Lower leg skin (tissue), 4 donors: ENCODE data around the gene IL20RA. TPM values are rescaled to one million over a fixed set of nuclear protein-coding genes. Genes with fewer than 3 reads are reported as not detected.

Source experiments
- DNase-seq, 2 donors: peaks; one replicate each; pipeline ENCODE4 v3.0.0-alpha.2; 2019; ENCODE audit warnings: low spot score in 2 of 2
- H3K4me3 ChIP-seq: fragments of 200-600 bp; sonication (generic); 2 replicates; pipeline ENCODE4 v1.5.1; 2017; ENCODE audit warnings: mild to moderate bottlenecking, low read depth; ENCODE audit not compliant: poor library complexity, severe bottlenecking
- CTCF ChIP-seq, 3 donors: fragments of 450-650 bp; IDR thresholded peaks; one replicate each; pipeline ENCODE4 v1.5.1; 2016; ENCODE audit warnings: antibody characterized with exemption in 3 of 3, mild to moderate bottlenecking in 3 of 3, moderate library complexity in 2 of 3
- POLR2A ChIP-seq, 2 donors: fragments of 450-650 bp; IDR thresholded peaks; one replicate each; pipeline ENCODE4 v1.6.1; 2016 to 2017; ENCODE audit warnings: antibody characterized with exemption in 2 of 2, mild to moderate bottlenecking in 1 of 2, moderate library complexity in 1 of 2
- WGBS, 2 donors: methylation state at CpG; one replicate each; pipeline ENCODE4 v1.1.5; 2018; 5-methylcytosine and 5-hydroxymethylcytosine counted together
- intact Hi-C: fragments of 100-400 bp; cut with DNase I; formaldehyde crosslinking; loops from one replicate; pipeline ENCODE4 v1.15.0; 2023; ENCODE audit warnings: low total_unique reads
- total RNA-seq, 4 donors: library from RNA; depleted of rRNA; stranded (reverse); fragments of >200 nt; gene quantifications; one replicate each; pipeline ENCODE4 v1.1.0, GENCODE V29; 2016

Gene IL20RA
- total RNA-seq, 4 donors from 2014 or later = 70.4 to 199 (median 146) TPM

- no peak for DNase-seq
- no peak overlapping the region for H3K4me3 ChIP-seq
- 82 to 89% methylated on average over 1 of the region's 1 CpG for WGBS, 2 donors
- TF ChIP-seq POLR2A (IDR thresholded peaks at IDR 0.05) = no peak
- no peak for TF ChIP-seq CTCF (IDR thresholded peaks at IDR 0.05)
- intact Hi-C loops = no loop called here
These were observed 31.7 kb downstream of the IL20RA start for GRCh38 chr6:137013031-137013430.

- DNase-seq = no peak
- TF ChIP-seq POLR2A (IDR thresholded peaks at IDR 0.05) (no peak), CTCF (IDR thresholded peaks at IDR 0.05) (no peak)
- H3K4me3 ChIP-seq = no peak overlapping the region
- intact Hi-C loops = no loop called here
- WGBS, 2 donors = 80 to 82% methylated on average over 2 of the region's 2 CpGs
These were observed 33.4 kb downstream of the IL20RA start for GRCh38 chr6:137011406-137011805.

- intact Hi-C loops = no loop called here
- H3K4me3 ChIP-seq = no peak overlapping the region
- DNase-seq = no peak
- 92% methylated on average over 4 of the region's 4 CpGs for WGBS, 2 donors
- TF ChIP-seq CTCF (IDR thresholded peaks at IDR 0.05) (no peak), POLR2A (IDR thresholded peaks at IDR 0.05) (no peak)
These were observed 34.5 kb downstream of the IL20RA start for GRCh38 chr6:137010128-137010718.

- WGBS, 2 donors = 65 to 66% methylated on average over 9 of the region's 9 CpGs
- no peak overlapping the region for H3K4me3 ChIP-seq
- TF ChIP-seq POLR2A (IDR thresholded peaks at IDR 0.05) (no peak), CTCF (IDR thresholded peaks at IDR 0.05) (no peak)
- no peak for DNase-seq
- intact Hi-C loops = no loop called here
These were observed 36.6 kb downstream of the IL20RA start for GRCh38 chr6:137008204-137008603.

- TF ChIP-seq POLR2A (IDR thresholded peaks at IDR 0.05) = no peak
- TF ChIP-seq CTCF (IDR thresholded peaks at IDR 0.05) = no peak
- intact Hi-C loops = no loop called here
- no peak overlapping the region for H3K4me3 ChIP-seq
- no peak for DNase-seq
- WGBS, 2 donors = 92 to 96% methylated on average over 9 of the region's 9 CpGs
These were observed 38.7 kb downstream of the IL20RA start for GRCh38 chr6:137006056-137006455.

GRCh38 chr6:137005073-137005472 is 39.7 kb downstream of the IL20RA start:
- no peak overlapping the region for H3K4me3 ChIP-seq
- intact Hi-C loops = no loop called here
- TF ChIP-seq POLR2A (IDR thresholded peaks at IDR 0.05) (no peak), CTCF (IDR thresholded peaks at IDR 0.05) (no peak)
- WGBS, 2 donors = 75 to 76% methylated on average over 6 of the region's 6 CpGs
- no peak for DNase-seq
